NCI-H1436 (cell line): ENCODE results near the gene PRADC1.

Source experiments
- DNase-seq: peaks from one replicate; lab custom pipeline; 2025; lab: John Stamatoyannopoulos, UW

Gene PRADC1

DNA sequence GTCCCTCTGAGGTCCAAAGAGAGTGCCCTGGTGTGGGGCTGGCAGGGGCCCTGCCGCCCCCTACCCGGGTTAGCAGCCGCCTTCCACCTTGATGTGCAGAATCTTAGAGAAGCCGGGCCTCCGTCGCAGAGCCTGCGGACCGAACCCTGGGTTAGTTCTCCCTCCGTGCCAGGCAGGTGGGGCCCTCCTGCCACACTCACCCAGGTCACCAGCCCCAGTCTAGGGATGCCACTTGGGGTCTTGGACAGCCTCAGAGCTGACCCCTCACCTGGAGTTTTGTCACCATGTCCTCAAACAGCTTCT is 25.8 kb upstream of the PRADC1 start:
- DNase-seq = no peak

- DNase-seq = no peak
These were observed 25.3 kb upstream of the PRADC1 start for GRCh38 chr2:73258186-73258912.

DNA sequence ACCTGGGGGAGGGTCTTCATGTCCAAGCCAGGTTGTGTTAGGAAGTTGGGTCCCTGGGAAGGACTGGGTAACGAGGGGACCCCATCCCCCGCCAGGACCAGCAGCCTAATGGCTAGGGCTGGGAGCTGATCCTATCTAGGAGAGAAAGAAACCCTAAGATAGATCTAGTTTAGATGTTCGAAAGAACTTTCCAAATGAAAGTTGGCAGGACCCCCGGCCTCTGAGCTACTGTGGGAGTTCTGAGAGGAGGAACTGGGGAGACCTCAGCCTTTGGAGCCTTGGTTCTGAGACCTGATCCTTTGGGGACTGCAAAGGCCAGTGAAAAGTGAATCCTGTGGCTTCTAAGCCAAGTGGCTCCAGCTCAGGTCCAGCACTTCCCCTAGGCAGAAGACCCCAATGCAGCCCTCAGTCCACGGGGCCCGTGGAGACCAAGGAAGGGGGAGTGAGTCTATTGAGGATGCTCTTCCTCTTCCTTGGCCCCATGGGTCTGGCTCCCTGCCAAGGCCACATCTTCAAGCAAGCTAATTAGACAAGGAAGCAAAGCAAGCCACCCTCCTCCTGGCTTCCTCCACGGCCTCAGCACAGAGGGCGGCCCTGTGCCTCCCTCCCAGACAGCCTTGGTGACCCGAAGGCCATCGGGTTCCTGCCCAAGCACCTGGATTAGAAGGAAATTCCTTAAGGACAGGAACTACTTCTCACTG is 24.5 kb upstream of the PRADC1 start:
- DNase-seq = no peak

DNA sequence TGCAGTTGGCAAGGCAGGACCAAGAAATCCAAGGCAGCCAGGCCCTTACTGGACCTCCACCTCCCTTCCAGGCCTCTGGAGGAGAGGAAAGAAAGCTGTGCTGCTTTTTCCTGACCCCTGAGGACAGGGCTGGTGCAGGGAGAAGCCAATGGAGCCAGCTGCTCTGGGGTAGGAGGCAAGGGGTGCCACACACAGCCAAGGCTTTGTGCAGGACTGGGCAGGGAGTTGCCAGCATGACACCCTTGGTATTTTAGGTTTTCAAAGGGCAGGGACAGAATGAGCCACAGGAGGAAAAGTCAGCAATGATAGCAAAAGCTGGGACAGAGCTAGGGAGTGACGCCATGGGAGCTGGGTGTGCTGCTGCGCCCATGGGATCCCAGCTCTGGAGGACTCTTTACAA is 24.0 kb upstream of the PRADC1 start:
- DNase-seq = no peak

DNA sequence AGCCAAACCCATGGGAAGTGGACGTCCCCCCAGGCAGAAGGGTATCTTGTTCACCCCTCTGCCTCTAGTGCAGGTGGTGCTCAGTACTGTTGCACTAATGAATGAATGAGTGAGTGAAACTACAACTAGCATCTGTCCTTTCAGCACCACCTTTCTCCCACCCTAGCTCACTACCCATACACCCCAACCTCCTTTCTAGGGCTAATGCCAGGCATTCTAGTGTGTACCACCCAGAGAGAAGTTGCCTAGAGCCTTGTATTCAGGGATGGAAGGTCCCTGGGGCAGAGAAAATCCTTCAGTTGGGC is 23.5 kb upstream of the PRADC1 start:
- DNase-seq = no peak

DNA sequence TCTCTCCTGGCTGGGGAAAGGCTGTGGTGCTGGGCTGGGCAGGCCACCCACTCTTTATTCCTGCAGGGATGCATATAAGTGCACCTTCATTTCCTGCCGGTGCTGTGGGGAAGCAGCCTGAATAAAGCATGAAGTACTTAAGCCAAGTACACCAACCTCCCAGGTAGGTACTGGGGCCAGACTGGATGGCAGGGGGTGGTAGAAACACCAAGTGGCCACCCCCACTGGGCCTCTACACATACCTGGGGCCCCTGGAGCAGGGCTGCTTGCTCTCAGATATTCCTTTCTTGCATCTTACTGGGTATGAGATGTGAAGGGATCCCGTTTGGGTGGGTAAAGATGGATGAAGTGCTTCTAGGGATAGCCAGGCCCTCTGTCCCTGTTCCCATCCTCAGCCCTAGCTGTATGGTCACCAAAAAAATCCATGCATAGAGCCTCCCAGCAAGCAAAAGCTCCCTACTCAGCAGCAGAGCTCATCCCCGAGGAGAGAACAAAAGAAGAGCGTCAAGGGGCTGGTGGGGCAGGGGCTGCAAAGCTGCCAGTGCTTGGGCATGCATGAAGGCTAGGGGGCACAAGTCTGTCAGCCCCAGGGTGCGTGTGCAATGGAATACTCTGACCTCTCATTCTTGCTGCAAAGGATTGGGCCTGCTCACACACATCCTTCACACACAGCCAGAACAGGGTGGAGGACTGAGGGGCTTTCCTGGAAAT is 23.0 kb upstream of the PRADC1 start:
- DNase-seq = no peak

DNA sequence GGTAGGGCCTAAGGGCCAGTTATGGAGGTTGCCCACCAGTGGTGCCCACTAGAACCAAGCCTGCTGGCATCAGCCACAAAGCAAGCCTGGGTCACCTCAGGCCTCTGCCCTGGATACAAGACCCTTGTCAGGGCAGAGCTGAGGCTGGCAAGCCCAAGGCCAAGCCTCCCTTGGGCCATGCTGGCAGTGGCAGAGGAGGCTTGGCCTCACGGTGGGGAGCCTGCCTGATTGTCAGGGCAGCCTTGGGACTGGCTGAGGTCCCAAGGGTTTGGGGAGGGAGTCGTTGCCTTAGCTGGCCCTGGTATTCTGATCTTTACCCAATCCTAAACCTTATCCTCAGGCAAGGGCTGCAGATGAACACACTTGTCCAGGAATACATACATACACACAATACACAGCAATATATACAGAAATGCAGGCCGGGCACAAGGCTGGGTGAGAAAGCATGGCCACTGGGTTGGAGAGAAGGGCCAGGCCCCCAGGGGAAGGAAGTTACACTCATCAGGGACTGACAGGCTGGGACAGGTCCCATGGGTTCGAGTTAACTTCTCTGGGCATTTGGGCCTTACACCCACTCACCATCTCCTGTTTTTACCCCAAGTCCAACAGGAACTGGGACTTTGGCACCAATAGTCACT is 22.1 kb upstream of the PRADC1 start:
- no peak for DNase-seq

DNA sequence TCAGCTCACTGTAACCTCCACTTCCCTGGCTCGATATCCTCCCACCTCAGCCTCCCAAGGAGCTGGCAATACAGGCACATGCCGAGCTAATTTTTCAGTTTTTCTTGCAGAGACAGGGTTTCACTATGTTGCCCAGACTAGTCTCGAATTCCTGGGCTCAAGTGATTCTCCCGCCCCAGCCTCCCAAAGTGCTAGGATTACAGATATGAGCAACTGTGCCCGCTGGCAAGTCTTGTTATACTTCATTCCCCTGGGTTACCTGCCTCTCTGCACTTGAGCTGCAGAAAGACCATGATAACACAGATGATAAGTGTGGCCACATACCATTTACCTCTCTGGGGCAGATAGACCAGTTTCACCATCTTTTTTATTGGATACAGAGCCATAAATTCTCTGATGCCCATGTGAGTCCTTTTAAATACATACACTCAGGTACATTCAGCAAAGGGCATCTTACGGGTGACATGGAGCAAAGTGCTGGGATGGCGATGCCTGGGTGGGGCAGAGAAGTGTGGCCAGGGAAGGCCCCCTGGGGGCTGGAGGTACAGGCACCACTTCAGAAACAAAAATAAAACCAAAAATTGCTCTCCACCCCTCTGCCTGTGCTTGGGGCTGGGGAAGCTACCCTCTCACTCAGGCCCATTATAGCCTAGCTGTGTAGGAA is 21.4 kb upstream of the PRADC1 start:
- DNase-seq = no peak

DNA sequence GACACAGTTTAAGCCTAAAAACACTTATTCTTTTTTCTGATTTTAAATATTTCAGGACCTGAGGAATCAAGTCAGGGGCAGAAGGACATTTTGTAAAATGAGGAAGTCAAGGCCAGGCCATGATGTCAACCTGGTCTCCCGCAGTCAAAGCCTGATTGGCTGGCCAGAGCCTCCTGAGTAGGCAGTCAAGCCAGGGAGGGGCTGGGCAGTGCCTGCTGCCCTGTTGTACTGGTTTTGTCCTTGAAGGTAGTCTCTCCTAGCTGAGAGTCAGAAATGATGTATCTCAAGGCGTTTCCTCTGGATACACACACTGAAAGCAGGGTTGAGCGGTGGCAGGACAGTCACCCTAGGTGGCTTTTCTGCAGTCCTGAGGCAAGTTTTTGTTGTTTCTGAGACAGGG is 20.9 kb upstream of the PRADC1 start:
- no peak for DNase-seq

- DNase-seq = no peak
These were observed 20.4 kb upstream of the PRADC1 start for GRCh38 chr2:73253400-73253799.

DNA sequence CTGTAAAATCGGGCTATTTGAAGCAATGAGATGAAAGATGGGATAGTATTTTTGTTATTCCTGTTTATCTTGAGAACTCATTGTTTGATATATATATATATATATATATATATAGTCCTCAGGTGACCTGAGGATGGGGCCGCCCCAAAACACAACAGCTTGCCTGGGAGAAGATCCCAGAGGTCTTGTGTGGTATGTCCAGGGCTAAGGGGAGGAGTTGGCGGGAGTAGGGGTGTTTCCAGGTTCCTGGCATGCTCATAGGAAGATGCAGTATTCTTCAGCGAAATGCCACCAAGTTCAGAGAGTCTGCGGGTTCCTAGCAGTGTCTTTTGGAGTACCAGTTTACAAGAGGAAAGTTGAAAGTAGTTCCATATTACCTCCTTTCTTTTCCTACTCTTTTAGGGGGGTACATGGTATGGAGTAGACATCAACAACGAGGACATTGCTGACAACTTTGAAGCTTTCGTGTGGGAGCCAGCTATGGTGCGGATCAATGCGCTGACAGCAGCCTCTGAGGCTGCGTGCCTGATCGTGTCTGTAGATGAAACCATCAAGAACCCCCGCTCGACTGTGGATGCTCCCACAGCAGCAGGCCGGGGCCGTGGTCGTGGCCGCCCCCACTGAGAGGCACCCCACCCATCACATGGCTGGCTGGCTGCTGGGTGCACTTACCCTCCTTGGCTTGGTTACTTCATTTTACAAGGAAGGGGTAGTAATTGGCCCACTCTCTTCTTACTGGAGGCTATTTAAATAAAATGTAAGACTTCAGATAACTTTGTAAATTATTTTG is 19.4 kb upstream of the PRADC1 start:
- DNase-seq = no peak

GRCh38 chr2:73250872-73251846 is 18.1 kb upstream of the PRADC1 start:
- no peak for DNase-seq

DNA sequence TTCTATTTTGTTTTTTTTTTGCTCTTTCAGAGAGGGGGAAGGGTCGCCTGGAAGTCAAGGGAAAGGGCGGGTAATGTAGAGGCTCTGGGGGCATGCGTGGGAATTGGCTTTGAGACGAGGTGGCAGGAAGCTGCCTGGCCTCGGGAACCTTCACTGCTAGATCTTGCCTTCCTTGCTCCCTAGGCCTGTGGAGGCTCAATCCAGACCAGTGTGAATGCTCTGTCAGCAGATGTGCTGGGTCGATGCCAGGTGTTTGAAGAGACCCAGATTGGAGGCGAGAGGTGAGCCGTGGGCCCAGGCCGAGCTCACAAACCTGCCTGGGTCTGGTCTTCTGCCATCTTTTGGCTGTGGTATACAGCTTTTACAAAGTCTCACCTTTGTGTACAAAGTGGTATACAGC is 16.6 kb upstream of the PRADC1 start:
- DNase-seq = no peak

GRCh38 chr2:73246850-73247249 is 13.8 kb upstream of the PRADC1 start:
- DNase-seq = no peak

- no peak for DNase-seq
These were observed 11.5 kb upstream of the PRADC1 start for GRCh38 chr2:73244580-73244979.

DNA sequence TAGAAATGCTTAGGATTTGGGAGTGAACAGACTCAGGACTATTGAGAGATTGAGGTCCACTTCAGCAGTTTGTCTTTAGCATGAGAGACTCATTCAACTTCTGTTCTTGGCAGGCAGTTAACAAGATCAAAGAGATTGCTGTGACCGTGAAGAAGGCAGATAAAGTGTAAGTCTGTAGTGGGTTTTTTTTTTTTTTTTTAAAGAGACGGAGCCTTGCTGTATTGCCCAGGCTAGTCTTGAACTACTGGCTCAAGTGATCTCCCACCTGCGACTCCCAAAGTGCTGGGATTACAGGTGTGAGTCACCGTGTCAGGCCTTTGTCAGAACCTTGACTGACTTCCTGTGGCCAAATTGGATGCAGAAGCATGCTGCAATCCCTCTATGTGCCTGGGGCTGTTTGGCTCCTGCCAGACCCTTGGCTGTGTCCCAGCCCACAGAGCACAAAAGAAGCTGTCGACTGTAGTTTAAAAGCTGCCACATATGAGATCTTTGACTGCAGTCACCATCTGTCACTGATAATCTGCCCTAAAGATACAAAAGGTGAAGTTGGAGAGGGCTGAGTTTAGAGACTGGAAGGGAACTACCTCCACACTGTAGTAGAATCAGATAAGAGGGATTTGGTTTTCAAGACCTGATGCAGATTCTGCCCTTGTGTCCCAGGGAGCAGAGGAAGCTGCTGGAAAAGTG is 11.0 kb upstream of the PRADC1 start:
- no peak for DNase-seq

GRCh38 chr2:73239776-73240175 is 6.7 kb upstream of the PRADC1 start:
- no peak for DNase-seq

DNA sequence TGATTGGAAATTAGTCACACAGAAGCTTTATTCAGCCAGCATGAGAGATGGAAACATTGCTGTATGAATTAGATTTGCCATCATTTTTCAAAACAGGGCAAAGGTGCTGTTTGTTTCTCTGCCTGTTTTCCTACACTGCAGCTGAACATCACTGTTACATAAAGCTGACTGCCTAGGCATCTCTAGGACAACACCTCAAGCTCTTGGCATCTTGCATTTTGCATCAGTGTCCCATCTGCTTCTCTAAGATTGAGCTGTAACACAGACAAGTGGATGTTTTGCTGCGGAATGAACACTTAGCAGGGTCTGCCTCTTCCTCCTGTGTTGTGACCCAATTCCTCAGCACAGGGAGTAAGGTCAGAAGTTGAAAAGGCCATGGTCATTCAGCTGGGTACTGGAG is 5.9 kb upstream of the PRADC1 start:
- no peak for DNase-seq

DNA sequence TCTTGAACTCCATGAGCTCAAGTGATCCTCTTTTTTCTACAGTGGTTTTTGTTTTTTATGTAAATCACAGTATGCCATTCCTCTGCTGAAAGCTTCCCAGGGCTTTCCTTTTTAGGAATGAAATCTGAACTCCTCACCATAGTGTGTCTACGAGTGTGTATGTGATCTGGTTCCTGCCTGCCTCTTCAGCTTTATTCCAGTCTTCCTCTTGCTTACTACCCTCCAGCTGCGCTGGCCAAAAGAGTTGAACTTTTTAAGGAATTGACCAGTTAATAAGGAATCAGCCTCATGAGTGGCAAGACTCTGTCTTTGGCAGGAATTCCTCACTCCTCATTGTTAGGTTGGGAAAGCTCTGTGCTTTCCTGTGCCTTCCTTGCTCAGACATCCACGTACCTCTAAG is 5.1 kb upstream of the PRADC1 start:
- DNase-seq = no peak

DNA sequence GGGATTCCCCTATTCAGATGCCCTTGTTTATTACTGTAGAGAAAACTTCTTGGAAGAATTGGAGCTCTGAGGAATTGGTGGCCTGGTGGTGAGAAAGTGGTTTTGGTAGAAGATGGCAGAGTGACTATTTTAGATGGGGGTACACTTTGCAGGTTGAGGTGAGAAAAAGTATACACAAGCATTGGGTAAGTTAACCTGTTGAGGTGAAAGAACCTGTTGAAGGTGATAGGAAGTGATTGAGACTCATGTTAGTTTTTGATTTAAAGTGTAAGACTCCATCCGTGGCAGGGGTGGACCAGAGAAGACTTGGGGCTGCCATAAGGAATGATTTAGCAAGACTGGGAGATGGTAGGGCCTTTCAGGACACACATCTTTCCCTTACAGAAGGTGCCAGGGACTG is 4.1 kb upstream of the PRADC1 start:
- no peak for DNase-seq
